HK-2 (cell line): ENCODE measurements around the gene EFCAB5.
"Not testable (repeated sequence)": the region's sequence is repeated elsewhere in the genome, so short reads cannot be mapped to it uniquely, and the experiment has no call there.

Source experiments
- DNase-seq: peaks from one replicate; pipeline ENCODE4 v3.0.0-alpha.2; 2018; ENCODE audit not compliant: unreplicated experiment

Gene EFCAB5

GRCh38 chr17:29935909-29936308 lies 5.5 kb upstream of the EFCAB5 start:
- DNase-seq: not testable (repeated sequence)

- DNase-seq: no peak
These were observed 4.7 kb upstream of the EFCAB5 start for GRCh38 chr17:29936724-29937123.

- DNase-seq: no peak
These were observed 3.8 kb downstream of the EFCAB5 start for GRCh38 chr17:29945281-29945680.

- no peak for DNase-seq
These were observed 7.2 kb downstream of the EFCAB5 start for GRCh38 chr17:29948448-29949215.

- no peak for DNase-seq
These were observed 8.3 kb downstream of the EFCAB5 start for GRCh38 chr17:29949696-29950095.

- no peak for DNase-seq
These were observed 13.0 kb downstream of the EFCAB5 start for GRCh38 chr17:29954405-29954804.

- no peak for DNase-seq
These were observed 14.8 kb downstream of the EFCAB5 start for GRCh38 chr17:29956225-29956624.

GRCh38 chr17:29957488-29957887 lies 16.1 kb downstream of the EFCAB5 start:
- not testable (repeated sequence) for DNase-seq

- DNase-seq: no peak
These were observed 17.7 kb downstream of the EFCAB5 start for GRCh38 chr17:29958947-29959657.

- no peak for DNase-seq
These were observed 18.4 kb downstream of the EFCAB5 start for GRCh38 chr17:29959658-29960337.

- DNase-seq: no peak
These were observed 21.2 kb downstream of the EFCAB5 start for GRCh38 chr17:29962656-29963055.

- no peak for DNase-seq
These were observed 26.8 kb downstream of the EFCAB5 start for GRCh38 chr17:29968271-29968670.

GRCh38 chr17:29972277-29972676 lies 30.8 kb downstream of the EFCAB5 start:
- DNase-seq: no peak

- no peak for DNase-seq
These were observed 31.6 kb downstream of the EFCAB5 start for GRCh38 chr17:29973005-29973404.

GRCh38 chr17:29977836-29978235 lies 36.4 kb downstream of the EFCAB5 start:
- DNase-seq: no peak

- DNase-seq: no peak
These were observed 38.8 kb downstream of the EFCAB5 start for GRCh38 chr17:29980261-29980660.

- DNase-seq: no peak
These were observed 41.7 kb downstream of the EFCAB5 start for GRCh38 chr17:29982991-29983653.

- DNase-seq: no peak
These were observed 55.0 kb downstream of the EFCAB5 start for GRCh38 chr17:29996458-29996857.

- no peak for DNase-seq
These were observed 58.7 kb downstream of the EFCAB5 start for GRCh38 chr17:30000001-30000754.

GRCh38 chr17:30000755-30001257 lies 59.4 kb downstream of the EFCAB5 start:
- no peak for DNase-seq

GRCh38 chr17:30002088-30002487 lies 60.7 kb downstream of the EFCAB5 start:
- no peak for DNase-seq
